ENCODE measurements around the gene CDT1. TPM values are rescaled to one million over a fixed set of nuclear protein-coding genes. Genes with fewer than 3 reads are reported as not detected.

The CDT1 gene
- total RNA-seq, 1 experiment from 2014 or later = 154 TPM

- no peaks in the 10 kb centered on the region for H3K27me3 Mint-ChIP-seq (ENCODE audit: low read depth)
- H3K4me3 Mint-ChIP-seq = no peak overlapping the region
- no peak overlapping the region for H3K27ac Mint-ChIP-seq
- CTCF ChIA-PET = no interaction called here
- H3K36me3 Mint-ChIP-seq = peaks cover 4% of the 10 kb centered on the region
- H3K4me1 Mint-ChIP-seq = no peaks in the 10 kb centered on the region
- no peaks in the 10 kb centered on the region for H3K9me3 Mint-ChIP-seq
- no peak for ATAC-seq
- no peak for DNase-seq (ENCODE audit: low spot score)
- TF ChIP-seq PRRX2 (CRISPR knock-in tag; IDR thresholded peaks at IDR 0.05) = no peak
- TF ChIP-seq ATF2 (CRISPR knock-in tag; IDR thresholded peaks at IDR 0.05; ENCODE audit: borderline replicate concordance, low read depth) = no peak
- TF ChIP-seq NR2C2 (CRISPR knock-in tag; IDR thresholded peaks at IDR 0.05) = no peak
- no peak for TF ChIP-seq CREM (CRISPR knock-in tag; IDR thresholded peaks at IDR 0.05)
- TF ChIP-seq ZNF232 (CRISPR knock-in tag; IDR thresholded peaks at IDR 0.05) = no peak
- TF ChIP-seq MLX (CRISPR knock-in tag; IDR thresholded peaks at IDR 0.05) = no peak
- TF ChIP-seq IRF1 (CRISPR knock-in tag; IDR thresholded peaks at IDR 0.05) = no peak
- TF ChIP-seq TP53 (CRISPR knock-in tag; IDR thresholded peaks at IDR 0.05) = no peak
- TF ChIP-seq ZSCAN18 (CRISPR knock-in tag; IDR thresholded peaks at IDR 0.05) = no peak
- no peak for TF ChIP-seq ATF3 (CRISPR knock-in tag; conservative IDR thresholded peaks at IDR 0.05)
- TF ChIP-seq JAZF1 (CRISPR knock-in tag; IDR thresholded peaks at IDR 0.05) = no peak
- no peak for TF ChIP-seq CDX4 (CRISPR knock-in tag; IDR thresholded peaks at IDR 0.05; ENCODE audit: borderline replicate concordance)
- no peak for TF ChIP-seq ATF6 (CRISPR knock-in tag; IDR thresholded peaks at IDR 0.05)
- TF ChIP-seq CBFB (CRISPR knock-in tag; IDR thresholded peaks at IDR 0.05; ENCODE audit: low read depth) = no peak
- TF ChIP-seq NFYB (CRISPR knock-in tag; conservative IDR thresholded peaks at IDR 0.05; ENCODE audit: low read depth) = no peak
- TF ChIP-seq NR1H2 (CRISPR knock-in tag; IDR thresholded peaks at IDR 0.05) = no peak
- no peak for TF ChIP-seq ZNF281 (CRISPR knock-in tag; IDR thresholded peaks at IDR 0.05)
- POLR2A ChIA-PET = no interaction called here
Observed at GRCh38 chr16:88842806-88843205, 39.2 kb downstream of the CDT1 start.

All from WTC11 (cell line).